Measurements from ENCODE around the gene LRP10.

DNA sequence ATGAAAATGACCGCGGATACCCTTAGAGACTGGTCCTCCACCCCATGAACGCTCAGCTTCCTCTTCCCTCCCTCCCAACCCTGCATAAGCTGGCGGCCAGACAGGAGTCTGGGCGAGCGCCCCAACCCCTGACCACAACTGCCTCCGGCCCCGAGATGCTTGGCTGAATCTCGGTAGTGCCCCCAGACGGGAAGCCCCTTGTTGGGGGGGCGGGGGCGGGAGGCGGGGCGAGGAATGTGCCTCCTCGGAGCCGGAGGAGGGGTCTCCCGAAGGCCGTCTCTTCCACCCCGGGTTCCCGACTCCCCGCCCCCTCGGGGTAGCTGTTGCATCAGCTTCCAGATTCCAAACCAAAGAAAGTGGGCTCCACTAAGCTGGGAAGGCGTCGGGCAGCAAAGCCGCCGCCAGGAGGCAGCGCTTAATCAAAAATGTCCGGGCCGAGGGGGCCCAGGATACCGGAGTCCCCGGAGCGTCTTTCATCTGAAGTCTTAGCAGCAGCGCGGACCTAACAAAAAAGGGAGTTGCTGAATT is 48.9 kb upstream of the LRP10 start:
- TF ChIP-seq, protein P1, sequence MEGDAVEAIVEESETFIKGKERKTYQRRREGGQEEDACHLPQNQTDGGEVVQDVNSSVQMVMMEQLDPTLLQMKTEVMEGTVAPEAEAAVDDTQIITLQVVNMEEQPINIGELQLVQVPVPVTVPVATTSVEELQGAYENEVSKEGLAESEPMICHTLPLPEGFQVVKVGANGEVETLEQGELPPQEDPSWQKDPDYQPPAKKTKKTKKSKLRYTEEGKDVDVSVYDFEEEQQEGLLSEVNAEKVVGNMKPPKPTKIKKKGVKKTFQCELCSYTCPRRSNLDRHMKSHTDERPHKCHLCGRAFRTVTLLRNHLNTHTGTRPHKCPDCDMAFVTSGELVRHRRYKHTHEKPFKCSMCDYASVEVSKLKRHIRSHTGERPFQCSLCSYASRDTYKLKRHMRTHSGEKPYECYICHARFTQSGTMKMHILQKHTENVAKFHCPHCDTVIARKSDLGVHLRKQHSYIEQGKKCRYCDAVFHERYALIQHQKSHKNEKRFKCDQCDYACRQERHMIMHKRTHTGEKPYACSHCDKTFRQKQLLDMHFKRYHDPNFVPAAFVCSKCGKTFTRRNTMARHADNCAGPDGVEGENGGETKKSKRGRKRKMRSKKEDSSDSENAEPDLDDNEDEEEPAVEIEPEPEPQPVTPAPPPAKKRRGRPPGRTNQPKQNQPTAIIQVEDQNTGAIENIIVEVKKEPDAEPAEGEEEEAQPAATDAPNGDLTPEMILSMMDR (IDR thresholded peaks at IDR 0.05 in 2 of 3, conservative IDR thresholded peaks at IDR 0.05 in 1 of 3; ENCODE audit: borderline replicate concordance in 1 of 3, insufficient read depth in 1 of 3, low read depth in 2 of 3, low read length in 2 of 3): peak; percentile 81 to 89 (median 87)
- no peak for TF ChIP-seq SP1 (IDR thresholded peaks at IDR 0.05; ENCODE audit: low read depth)
